ENCODE data around the gene PAEP.

DNA sequence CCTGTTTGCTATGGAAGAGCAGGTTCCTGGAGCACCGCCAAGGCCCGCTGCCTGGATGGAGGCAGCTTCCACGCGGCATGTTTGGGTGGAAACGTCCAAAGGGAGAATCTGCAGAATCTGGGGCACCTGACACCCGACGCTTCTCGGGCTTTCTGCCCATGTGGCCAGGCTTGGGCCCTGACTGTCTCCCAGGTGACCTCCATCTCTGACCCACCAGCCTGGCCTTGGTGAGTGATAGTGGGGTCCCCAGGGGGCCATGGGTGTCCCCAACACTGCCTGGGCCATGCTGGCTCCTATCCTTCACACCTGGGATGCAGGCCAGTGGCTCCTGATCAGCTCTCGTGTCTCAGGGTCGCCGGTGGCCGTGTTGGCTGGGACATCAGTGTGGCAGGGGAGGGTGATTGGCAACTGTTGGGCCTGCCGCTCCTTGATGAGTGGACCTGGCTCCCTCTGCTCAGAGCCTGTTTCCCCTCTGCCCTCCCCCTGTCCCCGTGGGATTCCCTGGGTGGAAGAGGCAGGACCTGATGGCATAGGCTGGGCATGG, 43.8 kb downstream of the PAEP start:
- TF ChIP-seq, protein P1, sequence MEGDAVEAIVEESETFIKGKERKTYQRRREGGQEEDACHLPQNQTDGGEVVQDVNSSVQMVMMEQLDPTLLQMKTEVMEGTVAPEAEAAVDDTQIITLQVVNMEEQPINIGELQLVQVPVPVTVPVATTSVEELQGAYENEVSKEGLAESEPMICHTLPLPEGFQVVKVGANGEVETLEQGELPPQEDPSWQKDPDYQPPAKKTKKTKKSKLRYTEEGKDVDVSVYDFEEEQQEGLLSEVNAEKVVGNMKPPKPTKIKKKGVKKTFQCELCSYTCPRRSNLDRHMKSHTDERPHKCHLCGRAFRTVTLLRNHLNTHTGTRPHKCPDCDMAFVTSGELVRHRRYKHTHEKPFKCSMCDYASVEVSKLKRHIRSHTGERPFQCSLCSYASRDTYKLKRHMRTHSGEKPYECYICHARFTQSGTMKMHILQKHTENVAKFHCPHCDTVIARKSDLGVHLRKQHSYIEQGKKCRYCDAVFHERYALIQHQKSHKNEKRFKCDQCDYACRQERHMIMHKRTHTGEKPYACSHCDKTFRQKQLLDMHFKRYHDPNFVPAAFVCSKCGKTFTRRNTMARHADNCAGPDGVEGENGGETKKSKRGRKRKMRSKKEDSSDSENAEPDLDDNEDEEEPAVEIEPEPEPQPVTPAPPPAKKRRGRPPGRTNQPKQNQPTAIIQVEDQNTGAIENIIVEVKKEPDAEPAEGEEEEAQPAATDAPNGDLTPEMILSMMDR (IDR thresholded peaks at IDR 0.05), result no peak
- no peak for TF ChIP-seq POLR2A (IDR thresholded peaks at IDR 0.05)

Measured in right lobe of liver (tissue), 4 donors.